ENCODE results near the gene MYO3B. TPM values are rescaled to one million over a fixed set of nuclear protein-coding genes. Genes with fewer than 3 reads are reported as not detected.
"Not testable (repeated sequence)": the region's sequence is repeated elsewhere in the genome, so short reads cannot be mapped to it uniquely, and the experiment has no call there.

MYO3B gene
- polyA plus RNA-seq, 3 donors: 6.5 to 7.7 (median 6.7) TPM

DNA sequence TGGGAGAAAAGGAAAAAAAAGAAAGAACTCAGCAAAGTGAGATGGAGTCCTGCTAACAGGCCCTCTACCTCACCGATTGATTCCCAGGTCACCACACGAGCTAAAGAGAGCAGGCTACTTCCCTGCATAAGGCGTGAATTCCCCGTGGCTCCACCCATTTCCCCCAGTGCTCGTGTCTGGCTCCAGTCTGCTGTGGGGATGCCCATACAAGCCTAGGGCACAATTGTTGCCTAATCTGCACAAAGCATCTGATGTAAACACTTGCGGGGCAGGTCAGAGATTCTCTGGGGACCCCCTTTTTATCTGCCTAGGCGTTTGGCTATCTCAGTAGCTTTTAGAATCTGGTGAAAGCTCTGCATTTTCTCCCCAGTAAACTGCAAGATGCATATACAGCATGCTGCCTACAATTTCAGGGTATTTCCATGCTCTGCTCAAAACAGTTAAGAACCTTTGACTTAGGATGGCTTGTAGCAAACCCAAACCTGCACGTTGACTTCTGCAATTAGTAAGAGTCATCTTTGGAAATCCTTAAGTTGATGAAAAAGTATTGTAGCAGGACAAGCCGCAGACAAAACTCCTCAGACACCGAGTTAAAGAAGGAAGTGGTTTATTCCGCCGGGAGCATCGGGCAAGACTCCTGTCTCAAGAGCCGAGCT, 34.8 kb downstream of the MYO3B start:
- no peak for DNase-seq

DNA sequence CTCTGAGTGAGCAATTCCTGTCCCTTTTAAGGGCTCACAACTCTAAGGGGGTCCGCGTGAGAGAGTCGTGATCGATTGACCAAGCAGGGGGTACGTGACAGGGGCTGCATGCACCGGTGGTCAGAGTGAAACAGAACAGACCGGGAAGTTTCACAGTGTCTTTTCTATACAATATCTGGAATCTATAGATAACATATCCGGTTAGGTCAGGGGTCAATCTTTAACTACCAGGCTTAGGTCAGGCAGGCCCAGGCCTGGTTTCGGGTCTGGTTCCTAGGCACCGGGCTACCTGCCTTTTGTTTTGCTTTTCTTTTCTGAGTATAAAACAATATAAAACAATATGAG, 35.3 kb downstream of the MYO3B start:
- not testable (repeated sequence) for DNase-seq

DNA sequence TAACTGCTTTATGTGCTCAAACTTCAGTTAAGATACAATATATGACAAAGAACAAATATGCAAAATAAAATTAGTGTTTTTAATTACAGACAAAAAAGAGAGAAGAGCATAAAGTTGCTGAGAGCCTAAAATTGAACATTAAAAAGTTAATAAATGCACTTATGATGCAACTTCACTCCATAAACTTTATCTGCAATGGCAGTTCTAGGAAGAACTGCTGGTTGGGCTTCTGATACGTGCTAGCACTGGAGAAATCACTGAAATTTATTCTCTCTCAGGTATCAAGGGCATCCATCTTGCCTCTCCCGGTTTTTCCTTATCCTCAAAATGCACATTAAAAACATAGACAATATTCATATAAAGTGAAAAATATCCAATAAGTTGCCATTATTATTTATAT, 35.7 kb downstream of the MYO3B start:
- DNase-seq: no peak

DNA sequence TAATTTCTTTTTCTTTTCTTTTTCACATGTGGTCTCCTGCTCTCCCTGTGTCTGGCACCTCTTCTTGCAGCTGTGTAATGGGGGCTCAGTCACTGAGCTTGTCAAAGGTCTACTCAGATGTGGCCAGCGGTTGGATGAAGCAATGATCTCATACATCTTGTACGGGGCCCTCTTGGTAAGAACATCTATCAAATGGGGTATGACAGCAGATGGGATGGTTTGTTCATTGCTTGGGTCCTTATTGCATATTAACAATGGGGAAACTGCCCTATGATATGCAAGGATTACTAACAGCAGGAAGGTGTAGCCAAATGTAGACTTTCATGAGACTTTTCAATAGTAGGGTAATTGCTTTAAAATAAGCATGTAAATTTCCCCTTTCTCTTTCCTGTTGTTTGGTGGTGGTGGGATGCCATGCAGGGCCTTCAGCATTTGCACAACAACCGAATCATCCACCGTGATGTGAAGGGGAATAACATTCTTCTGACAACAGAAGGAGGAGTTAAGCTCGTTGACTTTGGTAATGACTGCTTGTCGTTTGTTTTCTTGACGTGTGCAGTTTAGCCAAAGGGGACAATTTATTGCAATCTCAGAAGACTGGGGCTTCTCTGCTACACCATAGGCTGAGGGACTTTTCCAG, 36.5 kb downstream of the MYO3B start:
- no peak for DNase-seq

DNA sequence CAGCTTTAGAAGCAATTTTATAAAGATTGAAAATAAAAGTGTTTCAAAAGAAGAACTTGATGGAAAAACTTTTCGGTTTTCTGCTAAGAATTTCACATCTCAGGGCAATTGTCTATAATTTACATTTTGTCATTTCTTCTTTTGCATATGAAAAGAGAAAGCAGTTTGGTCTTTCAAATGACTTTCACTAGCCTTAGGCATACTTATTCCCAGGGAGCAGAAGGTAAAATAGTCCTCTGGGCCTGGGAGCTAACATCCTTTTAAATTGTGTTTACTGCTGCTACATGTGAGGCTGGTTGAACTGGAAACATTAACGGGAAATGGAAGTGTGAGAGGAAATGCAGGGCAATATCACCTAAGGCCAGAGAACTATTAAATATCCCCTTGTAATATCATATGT, 37.1 kb downstream of the MYO3B start:
- DNase-seq: no peak

DNA sequence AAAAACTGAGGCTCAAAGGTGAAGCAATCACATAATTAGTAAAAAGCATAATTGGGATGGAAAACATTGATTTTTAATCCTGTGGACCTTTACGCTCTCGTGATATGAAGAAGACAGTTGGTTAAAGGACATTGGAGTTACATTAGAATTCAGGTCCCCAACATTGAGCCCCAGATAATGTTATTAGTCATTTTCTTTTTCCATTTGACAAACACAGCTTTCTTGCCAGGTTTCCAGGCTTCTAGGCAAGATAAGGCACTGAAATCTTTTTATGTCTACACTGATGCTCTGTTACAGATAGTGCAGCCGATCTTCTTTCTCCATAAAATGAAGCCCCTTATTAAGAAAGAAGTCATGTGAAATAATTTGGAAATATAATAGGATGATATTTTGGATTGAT, 38.5 kb downstream of the MYO3B start:
- DNase-seq: no peak

DNA sequence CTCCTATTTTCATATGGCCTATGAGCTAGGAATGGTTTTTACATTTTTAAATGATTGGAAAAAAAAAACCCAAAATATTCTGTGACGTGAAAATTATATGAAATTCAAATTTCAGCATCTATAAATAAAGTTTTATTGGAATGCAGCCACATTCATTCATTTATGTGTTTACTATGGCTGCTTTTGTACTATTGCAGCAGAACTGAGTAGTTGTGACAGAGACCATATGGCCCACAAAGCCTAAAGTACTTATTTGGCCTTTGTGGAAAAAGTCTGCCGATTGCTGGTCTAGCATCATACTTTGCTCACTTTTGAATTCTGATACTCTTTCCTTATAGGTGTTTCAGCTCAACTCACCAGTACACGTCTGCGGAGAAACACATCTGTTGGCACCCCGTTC, 39.0 kb downstream of the MYO3B start:
- no peak for DNase-seq

DNA sequence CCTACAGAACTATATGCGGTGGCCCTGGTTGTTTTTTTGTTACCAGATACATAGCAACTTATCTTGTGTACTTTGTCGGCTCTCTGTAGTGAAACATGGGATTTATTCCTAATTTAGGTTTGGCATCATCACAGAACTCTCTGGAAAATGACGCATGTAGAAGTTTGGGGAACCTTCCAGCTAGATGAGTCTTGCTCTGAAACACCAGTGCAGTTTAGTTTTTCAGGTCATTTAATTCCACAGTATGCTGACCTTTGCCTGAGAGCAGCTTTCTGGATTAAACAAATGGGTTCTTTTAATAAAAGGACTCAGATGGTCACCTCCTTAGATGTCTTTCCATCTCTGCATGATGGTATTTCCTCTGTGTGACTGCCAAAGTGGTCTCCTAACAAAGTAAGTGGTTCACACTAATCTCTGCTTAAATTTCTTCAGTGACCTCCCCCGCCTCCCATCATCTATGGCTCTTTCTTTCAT, 39.9 kb downstream of the MYO3B start:
- no peak for DNase-seq

DNA sequence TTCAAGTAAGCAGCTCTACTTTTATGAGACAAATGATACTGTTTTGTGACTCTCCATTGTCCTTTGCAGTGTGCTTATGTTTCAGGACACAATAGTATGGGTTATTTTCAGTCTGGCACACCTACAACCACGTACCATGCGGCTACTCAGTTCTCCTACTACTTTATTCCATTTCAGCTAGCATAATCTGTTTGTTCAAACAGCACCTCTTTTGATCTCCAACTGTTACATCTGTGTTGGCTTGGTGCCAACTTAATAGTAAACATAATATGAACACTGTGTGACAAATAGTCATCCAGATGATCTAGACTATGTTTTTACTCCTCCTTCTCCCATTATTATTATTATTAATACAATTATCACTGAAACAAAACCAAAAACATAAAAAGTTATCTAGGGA, 40.5 kb downstream of the MYO3B start:
- DNase-seq: no peak

DNA sequence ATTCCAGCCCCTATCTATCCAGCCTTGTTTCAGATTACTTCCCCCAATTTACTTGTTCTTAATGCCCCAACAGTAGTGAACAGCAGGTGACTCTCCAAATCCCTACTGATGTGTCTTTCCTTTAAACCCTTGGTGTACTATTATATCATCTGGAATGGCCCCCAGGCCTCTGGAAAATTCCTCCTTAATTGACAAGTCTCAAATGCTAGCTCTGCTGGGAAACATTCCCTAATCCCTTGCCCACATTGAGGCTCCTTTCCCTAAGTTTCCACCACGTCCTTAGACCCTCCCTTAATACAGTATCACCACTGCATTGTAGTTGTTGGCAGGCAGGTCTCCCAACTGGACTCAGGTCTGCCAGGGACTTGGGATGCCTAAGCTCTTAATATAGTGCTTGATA, 41.0 kb downstream of the MYO3B start:
- no peak for DNase-seq

DNA sequence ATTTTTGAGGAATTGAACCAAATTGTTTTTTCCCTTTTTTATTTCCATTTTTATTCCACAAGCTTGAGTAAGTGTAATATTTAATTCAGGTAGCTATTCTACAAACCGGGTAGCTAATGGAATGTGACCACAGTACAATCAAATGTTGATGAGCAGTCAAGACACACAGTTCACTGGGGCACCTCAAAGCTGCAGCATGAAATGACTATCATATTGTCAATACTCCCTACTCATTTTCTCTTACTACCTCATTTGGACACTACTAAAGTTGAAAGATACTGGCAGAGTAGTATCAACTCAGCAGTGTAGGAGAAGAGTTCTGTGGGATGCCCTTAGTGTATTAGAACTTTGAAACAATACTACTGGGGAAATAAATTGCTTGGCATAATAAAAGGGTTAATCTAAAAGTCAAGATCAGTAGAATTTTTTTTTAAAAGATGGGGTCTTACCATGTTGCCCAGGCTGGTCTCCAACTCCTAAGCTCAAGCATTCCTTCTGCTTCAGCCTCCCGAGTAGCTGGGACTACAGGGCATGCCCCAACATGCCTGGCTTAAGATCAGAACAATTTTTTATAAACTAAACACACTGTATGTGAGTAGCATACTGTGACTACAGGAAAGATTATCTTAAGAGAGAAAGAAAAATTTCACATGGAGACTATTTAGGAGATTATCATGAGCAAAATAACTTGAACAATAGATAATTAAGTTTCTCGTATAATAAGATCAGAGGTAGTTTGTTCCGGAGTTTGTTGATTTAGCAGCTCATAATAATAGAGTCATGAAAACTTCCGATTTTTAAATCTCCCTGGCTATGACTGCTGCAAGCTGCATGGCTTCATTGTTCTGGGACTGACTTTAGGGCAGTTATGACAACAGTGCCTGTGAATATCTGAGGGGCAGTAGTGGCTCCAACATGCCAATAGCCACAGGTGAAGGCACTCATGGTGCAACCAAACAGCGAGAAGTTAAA, 43.7 kb downstream of the MYO3B start:
- no peak for DNase-seq

DNA sequence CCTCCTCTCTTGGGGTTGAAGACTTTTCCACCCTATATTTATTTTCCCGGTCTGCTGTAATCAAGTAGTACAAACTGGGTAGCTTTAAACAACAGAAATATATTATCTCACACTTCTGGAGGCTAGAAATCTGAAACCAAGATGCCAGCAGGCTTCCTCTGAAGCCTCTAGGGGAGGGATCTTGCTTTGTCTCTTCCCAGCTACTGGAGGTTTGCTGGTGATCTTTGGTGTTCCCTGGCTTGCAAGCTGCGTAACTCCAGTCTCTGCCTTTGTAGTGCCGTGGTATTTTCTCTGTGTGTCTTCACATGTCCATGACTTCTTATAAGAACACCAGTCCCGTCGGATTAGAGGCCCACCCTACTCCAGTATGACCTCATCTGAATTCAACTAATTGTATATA, 44.4 kb downstream of the MYO3B start:
- no peak for DNase-seq

DNA sequence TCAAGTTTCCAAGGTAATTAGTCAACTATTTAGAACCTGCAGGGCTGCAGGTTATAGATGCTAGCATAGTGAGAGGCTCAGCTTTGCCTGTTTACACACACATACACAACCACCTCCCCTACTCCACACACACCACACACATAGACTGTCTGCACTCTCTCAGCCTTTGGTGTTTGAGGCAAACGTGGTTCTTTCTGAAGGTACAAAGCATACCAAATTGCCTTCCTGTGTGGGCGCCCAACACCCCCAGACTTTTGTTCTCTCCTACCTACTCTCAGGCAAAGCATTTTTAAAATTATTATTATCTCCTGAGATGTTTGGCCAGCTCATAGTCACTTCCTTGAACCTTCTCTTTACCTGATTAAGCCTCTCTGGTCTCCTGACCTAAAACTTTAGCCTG, 44.9 kb downstream of the MYO3B start:
- no peak for DNase-seq

DNA sequence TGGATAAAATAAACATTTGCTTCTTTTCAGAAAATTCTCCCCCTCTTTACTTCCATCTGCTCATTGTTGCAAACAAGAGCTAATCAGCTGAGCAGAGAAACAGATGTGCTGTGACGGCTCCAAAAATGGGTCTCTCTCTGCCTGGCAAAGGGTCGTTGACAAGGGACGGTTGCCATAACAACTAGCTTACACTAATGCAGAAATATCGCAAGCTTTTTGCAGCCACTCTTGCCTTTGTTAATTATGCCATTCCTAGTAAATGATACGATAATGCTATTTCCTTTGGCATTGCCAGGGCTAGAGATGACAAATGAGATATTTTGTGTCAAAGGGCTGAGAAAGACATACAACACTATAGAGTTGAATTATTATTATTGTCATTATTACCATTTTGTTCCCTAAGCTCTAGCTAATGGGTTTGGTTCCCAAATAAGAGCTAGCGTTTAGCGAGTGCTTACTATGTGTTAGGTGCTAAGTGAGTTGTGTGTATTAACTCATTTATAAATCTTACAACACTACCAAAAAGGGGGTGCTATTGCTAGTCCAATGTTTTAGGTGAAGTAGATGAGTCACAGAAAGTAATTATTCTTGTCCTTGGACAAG, 46.8 kb downstream of the MYO3B start:
- DNase-seq: no peak

DNA sequence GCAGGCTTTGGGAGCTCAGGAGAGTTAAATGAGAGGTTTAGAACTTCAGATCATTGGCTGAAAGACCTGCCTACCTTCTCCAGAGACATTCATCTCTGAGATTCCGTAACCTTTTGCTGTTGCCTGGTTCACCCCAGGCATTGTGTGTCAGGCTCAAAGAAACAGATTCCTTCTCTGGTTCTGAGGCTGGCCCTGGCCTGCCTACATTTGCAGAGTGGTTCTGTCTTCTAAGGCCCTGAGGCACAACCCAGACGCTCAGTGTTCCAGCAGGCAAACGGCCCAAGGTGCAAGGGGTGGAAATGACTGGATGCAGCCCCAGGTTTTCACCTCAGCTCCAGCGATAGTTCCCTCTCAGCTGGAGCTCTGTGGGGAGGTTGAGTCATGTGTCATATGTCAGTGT, 48.3 kb downstream of the MYO3B start:
- DNase-seq: no peak

DNA sequence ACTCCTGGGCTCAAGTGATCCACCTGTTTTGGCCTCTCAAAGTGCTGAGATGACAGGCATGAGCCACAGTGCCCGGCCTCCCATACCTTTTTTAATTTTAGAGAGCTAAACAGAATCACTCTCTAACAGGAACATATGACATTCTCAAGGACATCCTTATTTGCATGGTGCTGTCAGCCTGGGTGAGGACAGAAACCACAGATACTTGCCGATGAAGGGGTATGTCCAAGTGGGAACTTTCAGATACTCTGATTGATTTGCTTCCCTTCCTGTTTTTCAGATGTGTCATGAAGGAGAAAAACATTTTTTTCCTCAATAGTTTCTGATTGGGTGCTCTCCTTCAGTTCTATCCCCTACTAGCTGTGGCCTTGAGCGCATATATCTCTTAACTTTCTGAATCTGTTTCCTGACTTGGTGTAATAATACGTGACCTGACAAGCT, 49.6 kb downstream of the MYO3B start:
- DNase-seq: no peak

DNA sequence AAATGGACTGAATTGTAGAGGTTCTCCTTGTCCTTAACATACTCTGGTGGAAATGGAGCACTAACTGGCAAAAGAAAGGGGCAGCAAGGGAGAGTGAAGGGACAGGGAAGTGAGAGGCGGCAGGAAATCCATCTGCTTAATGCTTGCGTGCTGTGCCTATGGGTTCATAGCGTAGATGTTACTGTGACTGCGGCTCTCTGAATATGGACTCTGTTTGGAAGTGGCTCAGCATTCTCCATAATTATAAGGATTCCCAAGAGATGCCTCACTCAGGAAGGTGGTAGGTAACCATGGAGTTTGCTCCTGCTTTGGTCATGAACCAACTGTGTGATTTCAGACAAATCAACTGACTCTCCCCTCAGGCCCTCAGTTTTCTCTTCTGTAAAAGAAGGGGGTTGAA, 50.0 kb downstream of the MYO3B start:
- no peak for DNase-seq

DNA sequence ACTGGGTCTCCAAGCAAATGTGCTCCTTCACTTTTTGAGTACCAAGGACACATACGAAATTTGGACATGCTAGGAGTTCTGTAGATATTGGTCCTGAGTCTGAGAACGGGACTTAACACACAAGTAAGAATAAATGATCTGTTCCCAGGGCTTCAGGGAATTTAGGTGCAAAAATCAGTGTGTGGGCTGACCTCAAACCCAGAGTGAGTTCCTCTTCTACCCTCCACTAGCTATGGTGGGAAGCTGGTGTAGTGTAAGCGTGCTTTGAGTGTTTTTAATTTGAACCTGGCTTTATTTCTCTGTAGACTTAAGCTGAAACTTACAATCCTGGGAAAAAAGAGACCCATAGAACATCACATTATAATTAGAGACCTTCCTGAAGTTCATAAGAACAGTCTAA, 50.5 kb downstream of the MYO3B start:
- DNase-seq: no peak

DNA sequence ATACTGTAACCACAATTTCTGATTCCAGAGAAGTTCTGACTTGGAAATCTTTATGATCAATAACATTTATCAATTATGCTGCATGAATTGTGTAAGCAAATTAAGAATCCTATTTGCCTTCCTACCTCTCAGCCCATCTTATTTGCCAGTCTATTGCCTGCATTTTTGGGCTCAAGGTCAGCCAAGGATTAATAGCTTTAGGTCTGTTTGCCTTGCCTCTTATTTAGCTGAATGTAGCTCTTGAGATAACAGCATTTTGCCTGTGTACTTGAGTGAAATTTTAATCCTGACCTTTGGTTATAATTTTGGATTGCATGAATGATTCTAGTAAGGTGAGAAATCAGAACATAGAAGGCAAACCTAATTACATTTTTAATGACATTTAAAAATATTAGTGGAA, 51.2 kb downstream of the MYO3B start:
- DNase-seq: no peak

DNA sequence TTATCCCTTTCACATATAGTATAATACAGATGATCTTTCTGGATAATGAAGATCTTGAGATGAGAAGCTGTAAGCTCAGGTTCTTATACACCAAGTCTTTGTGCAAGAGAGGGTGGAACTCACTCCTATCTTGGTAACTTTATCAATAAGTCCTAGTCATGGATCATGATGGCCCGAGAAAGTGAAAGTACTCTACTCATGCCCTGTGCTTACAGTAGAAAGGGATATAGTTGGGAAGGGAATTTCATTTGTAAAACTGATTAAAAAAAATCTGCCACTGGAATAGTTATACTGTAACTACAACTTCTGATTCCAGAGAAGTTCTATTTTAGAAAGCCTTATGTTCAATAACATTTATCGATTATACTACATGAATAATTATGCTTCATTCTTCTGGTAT, 51.8 kb downstream of the MYO3B start:
- no peak for DNase-seq

DNA sequence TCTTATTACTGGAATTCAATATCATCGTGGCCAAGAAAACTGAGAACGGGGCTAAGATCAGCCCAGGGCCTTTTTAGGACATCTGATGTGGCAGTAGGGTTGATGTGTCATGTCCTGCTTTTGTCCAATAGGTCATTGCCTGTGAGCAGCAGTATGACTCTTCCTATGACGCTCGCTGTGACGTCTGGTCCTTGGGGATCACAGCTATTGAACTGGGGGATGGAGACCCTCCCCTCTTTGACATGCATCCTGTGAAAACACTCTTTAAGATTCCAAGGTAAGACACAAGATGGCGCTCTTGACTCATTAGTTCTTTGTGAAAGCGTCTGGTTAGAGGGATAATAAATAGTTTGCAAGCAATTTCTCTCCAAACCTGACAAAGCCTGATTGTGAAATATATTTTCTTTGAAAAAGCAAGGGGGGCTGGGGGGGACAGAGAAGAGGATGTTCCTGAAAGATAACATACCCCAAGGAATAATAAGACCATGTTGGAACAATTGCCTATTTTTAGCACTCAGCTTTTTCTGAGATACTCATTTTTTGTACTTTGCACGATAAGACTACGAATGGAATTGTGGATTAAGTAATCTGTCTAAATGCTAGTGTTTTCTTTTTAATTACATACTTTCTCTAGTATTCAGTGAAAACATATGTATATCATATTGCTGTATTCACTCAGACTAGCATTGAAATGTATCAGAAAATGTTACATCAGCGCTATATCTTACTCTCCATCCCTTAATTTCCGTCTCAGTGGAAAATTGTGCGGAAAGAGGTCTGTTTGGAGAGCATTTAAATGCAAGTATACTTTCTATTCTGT, 58.1 kb downstream of the MYO3B start:
- peak; percentile 37 for DNase-seq

DNA sequence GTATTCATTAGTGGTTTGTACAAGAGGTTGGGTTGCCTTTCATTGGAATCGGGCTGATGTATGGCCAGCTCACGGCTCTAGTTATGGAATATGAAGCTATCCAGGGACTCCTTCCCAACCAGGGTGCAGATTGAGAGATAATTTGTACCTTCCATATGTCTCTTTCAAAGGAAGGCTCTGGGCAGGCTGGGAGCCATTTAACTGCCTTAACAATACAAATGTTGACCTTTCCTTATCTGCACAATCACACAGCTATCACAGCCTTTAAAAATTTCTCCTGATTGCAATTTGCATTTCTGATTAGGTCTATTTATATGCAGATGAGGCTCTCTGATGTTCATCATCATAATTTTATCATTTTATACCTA, 58.7 kb downstream of the MYO3B start:
- no peak for DNase-seq
